ENCODE results near the gene ADD1.
"Not testable (repeated sequence)": the region's sequence is repeated elsewhere in the genome, so short reads cannot be mapped to it uniquely, and the experiment has no call there.

Gene ADD1

GRCh38 chr4:2948895-2949781 lies 105.5 kb downstream of the ADD1 start:
- ChIA-PET POLR2A (ENCODE audit: low non-redundant PET) (no interaction called here), CTCF (interaction anchor here (0.9 to 1.4 kb wide), 2 partner anchors 84 to 87 kb away, joined by 3 read pairs; no protein-coding TSS in a partner anchor)
- DNase-seq (ENCODE audit: low spot score), result no peak
- peak overlapping the region; percentile 15; the same call in 1 of the 2 replicates for H3K27ac ChIP-seq
- TF ChIP-seq CTCF (conservative IDR thresholded peaks at IDR 0.05; ENCODE audit: low read depth), result peak; percentile 41

- TF ChIP-seq CTCF (conservative IDR thresholded peaks at IDR 0.05; ENCODE audit: low read depth), result no peak
- ChIA-PET POLR2A (ENCODE audit: low non-redundant PET) (no interaction called here), CTCF (interaction anchor here (1.4 kb wide), 1 partner anchor 83 kb away, joined by 3 read pairs; no protein-coding TSS in a partner anchor)
- H3K27ac ChIP-seq, result peak overlapping the region; percentile 15; the same call in 1 of the 2 replicates
- DNase-seq (ENCODE audit: low spot score), result no peak
These were observed 106.1 kb downstream of the ADD1 start for GRCh38 chr4:2949782-2950125.

GRCh38 chr4:2950221-2950989 lies 106.8 kb downstream of the ADD1 start:
- no peak for TF ChIP-seq CTCF (conservative IDR thresholded peaks at IDR 0.05; ENCODE audit: low read depth)
- CTCF ChIA-PET, result interaction anchor here (0.8 to 1.4 kb wide), 2 partner anchors 65 to 83 kb away, joined by 3 to 4 read pairs; no protein-coding TSS in a partner anchor
- H3K27ac ChIP-seq, result peak overlapping the region; percentile 15; the same call in 1 of the 2 replicates
- DNase-seq (ENCODE audit: low spot score), result no peak
- POLR2A ChIA-PET (ENCODE audit: low non-redundant PET), result no interaction called here

GRCh38 chr4:2953496-2953895 lies 109.9 kb downstream of the ADD1 start:
- CTCF ChIA-PET, result interaction anchor here (0.9 kb wide), 1 partner anchor 83 kb away, joined by 3 read pairs; no protein-coding TSS in a partner anchor
- POLR2A ChIA-PET (ENCODE audit: low non-redundant PET), result no interaction called here
- H3K27ac ChIP-seq, result peak overlapping the region; percentile 55; the same call in 1 of the 2 replicates
- no peak for TF ChIP-seq CTCF (conservative IDR thresholded peaks at IDR 0.05; ENCODE audit: low read depth)
- no peak for DNase-seq (ENCODE audit: low spot score)

GRCh38 chr4:2954358-2955185 lies 110.9 kb downstream of the ADD1 start:
- no peak for TF ChIP-seq CTCF (conservative IDR thresholded peaks at IDR 0.05; ENCODE audit: low read depth)
- POLR2A ChIA-PET (ENCODE audit: low non-redundant PET), result interaction anchor here (0.8 kb wide), 1 partner anchor 188 kb away, joined by 7 read pairs; no protein-coding TSS in a partner anchor
- H3K27ac ChIP-seq, result peak overlapping the region; percentile 55
- DNase-seq (ENCODE audit: low spot score), result no peak
- CTCF ChIA-PET, result interaction anchor here (0.9 kb wide), 1 partner anchor 82 kb away, joined by 3 read pairs; no protein-coding TSS in a partner anchor

GRCh38 chr4:2955186-2956044 lies 111.8 kb downstream of the ADD1 start:
- H3K27ac ChIP-seq, result 0 out of 2 replicates have a peak overlapping the region, but pooled peaks have one; percentile 22
- POLR2A ChIA-PET (ENCODE audit: low non-redundant PET); DNase-seq (ENCODE audit: low spot score): not testable (repeated sequence)
- CTCF ChIA-PET, result interaction anchor here (0.6 kb wide), 1 partner anchor 11 kb away, joined by 3 read pairs; no protein-coding TSS in a partner anchor

Data from RWPE1 (cell line).